ENCODE data around the gene MAPK9. TPM values are rescaled to one million over a fixed set of nuclear protein-coding genes. Genes with fewer than 3 reads are reported as not detected.

The MAPK9 gene
- total and polyA plus RNA-seq, 9 donors = 12.8 to 35.9 (median 28.8) TPM

DNA sequence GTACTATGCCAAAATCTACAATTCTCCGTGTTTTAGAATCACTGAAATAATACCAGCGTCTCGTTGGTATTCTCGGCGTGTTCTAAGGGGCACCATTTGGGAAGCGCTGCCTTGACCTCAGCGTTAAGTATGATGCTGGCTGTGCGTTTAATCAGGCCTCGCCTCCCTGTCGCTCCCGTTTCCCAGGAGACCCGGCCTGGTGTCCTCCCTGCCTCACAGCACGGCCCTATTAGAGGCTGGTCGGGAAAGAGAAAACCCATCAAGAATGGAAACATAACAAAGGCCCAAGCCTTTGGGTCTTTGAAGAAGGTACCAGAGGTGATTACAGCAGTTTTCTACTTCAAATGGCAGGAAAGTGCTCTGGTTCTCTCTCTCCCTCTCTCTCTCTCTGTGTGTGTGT lies 31.3 kb upstream of the MAPK9 start:
- DNase-seq = no peak
- Histone ChIP-seq H3K4me3 (no peak overlapping the region), H3K27me3 (no peaks in the 10 kb centered on the region), H3K27ac (no peak overlapping the region), H3K9me3 (no peaks in the 10 kb centered on the region), H3K36me3 (no peaks in the 10 kb centered on the region), H3K4me1 (ENCODE audit: insufficient read depth) (peaks cover 1% of the 10 kb centered on the region)
- 82 to 88% (median 87%) methylated on average over 14 of the region's 14 CpGs for WGBS, 3 donors
- TF ChIP-seq CTCF (IDR thresholded peaks at IDR 0.05) = no peak
- no peak for TF ChIP-seq EP300 (IDR thresholded peaks at IDR 0.05)
- TF ChIP-seq POLR2A (IDR thresholded peaks at IDR 0.05) = no peak
- intact Hi-C loops (cut with DNase I) = no loop called here

DNA sequence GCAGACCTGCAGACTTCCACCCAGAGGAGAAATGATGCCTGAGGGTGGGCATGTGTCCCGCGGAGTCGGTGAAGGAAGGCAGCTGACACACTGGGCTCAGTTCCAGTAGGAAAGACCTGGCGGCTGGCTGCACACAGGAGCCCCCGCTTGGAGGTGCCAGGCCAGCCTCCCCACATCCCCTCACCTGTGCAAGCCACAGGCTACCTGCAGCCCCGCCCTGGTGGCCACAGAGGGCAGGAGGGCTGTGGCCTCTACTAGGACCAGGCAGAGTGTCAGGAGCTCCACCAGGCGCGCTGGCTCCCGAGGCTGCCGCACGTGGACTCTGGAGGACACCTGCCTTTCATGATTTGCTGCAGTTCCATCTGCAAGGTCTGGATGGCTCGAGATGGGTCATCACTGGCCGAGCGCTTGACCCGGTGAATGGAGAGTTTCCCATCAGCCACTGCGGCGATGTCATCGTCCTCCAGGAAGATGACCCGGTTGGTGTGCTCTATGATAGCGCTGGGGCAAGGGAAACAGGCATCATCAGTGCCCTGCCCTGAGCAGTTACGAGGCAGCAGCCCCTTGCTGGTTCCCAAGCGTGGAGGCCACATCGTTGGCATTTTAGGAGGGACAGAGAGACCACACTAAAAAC lies 26.7 kb upstream of the MAPK9 start:
- H3K4me1 ChIP-seq (ENCODE audit: insufficient read depth) = no peaks in the 10 kb centered on the region
- intact Hi-C loops (cut with DNase I) = no loop called here
- no peak overlapping the region for H3K4me3 ChIP-seq
- H3K27ac ChIP-seq = no peak overlapping the region
- H3K27me3 ChIP-seq = no peaks in the 10 kb centered on the region
- WGBS, 3 donors = 91 to 92% (median 92%) methylated on average over 23 of the region's 23 CpGs
- no peaks in the 10 kb centered on the region for H3K9me3 ChIP-seq
- TF ChIP-seq POLR2A (IDR thresholded peaks at IDR 0.05) = no peak
- TF ChIP-seq EP300 (IDR thresholded peaks at IDR 0.05) = no peak
- TF ChIP-seq CTCF (IDR thresholded peaks at IDR 0.05) = no peak
- no peak for DNase-seq
- no peaks in the 10 kb centered on the region for H3K36me3 ChIP-seq

- Histone ChIP-seq H3K4me3 (no peak overlapping the region), H3K9me3 (no peaks in the 10 kb centered on the region), H3K27ac (no peak overlapping the region), H3K27me3 (no peaks in the 10 kb centered on the region), H3K36me3 (no peaks in the 10 kb centered on the region), H3K4me1 (ENCODE audit: insufficient read depth) (no peaks in the 10 kb centered on the region)
- intact Hi-C loops (cut with DNase I) = no loop called here
- peak in 1 of 5 donors; percentile 15 for DNase-seq
- WGBS, 3 donors = 90 to 96% (median 95%) methylated on average over 20 of the region's 20 CpGs
- no peak for TF ChIP-seq POLR2A (IDR thresholded peaks at IDR 0.05)
- no peak for TF ChIP-seq CTCF (IDR thresholded peaks at IDR 0.05)
- TF ChIP-seq EP300 (IDR thresholded peaks at IDR 0.05) = no peak
Measured at GRCh38 chr5:180316586-180316985, 24.7 kb upstream of the MAPK9 start.

GRCh38 chr5:180315762-180316212 lies 23.9 kb upstream of the MAPK9 start:
- intact Hi-C loops (cut with DNase I) = no loop called here
- no peaks in the 10 kb centered on the region for H3K9me3 ChIP-seq

More at GRCh38 chr5:180315762-180316212, 23.9 kb upstream of the MAPK9 start:
- DNase-seq = peak in 4 of 5 donors; percentile 57 to 72 (median 68)
- Histone ChIP-seq H3K36me3 (no peaks in the 10 kb centered on the region), H3K27ac (no peak overlapping the region), H3K4me1 (ENCODE audit: insufficient read depth) (no peaks in the 10 kb centered on the region), H3K27me3 (no peaks in the 10 kb centered on the region), H3K4me3 (no peak overlapping the region)
- TF ChIP-seq CTCF (IDR thresholded peaks at IDR 0.05) (peak; percentile 48 to 58 (median 51)), EP300 (IDR thresholded peaks at IDR 0.05) (no peak), POLR2A (IDR thresholded peaks at IDR 0.05) (no peak)
- WGBS, 3 donors = 70 to 77% (median 77%) methylated on average over 9 of the region's 9 CpGs

Data from ovary (tissue), 9 donors.